Activated CD8-positive, alpha-beta memory T cell treated with anti-CD3 and anti-CD28 coated beads, Interleukin-2, amount 50 U/mL, for 24 hours (primary cell): ENCODE measurements around the gene LILRA5.
"Not testable (repeated sequence)": the region's sequence is repeated elsewhere in the genome, so short reads cannot be mapped to it uniquely, and the experiment has no call there.

Experiments
- DNase-seq: peaks from one replicate; pipeline ENCODE4 v3.0.0-alpha.2; 2020; ENCODE audit errors: extremely low read depth

Gene LILRA5

DNA sequence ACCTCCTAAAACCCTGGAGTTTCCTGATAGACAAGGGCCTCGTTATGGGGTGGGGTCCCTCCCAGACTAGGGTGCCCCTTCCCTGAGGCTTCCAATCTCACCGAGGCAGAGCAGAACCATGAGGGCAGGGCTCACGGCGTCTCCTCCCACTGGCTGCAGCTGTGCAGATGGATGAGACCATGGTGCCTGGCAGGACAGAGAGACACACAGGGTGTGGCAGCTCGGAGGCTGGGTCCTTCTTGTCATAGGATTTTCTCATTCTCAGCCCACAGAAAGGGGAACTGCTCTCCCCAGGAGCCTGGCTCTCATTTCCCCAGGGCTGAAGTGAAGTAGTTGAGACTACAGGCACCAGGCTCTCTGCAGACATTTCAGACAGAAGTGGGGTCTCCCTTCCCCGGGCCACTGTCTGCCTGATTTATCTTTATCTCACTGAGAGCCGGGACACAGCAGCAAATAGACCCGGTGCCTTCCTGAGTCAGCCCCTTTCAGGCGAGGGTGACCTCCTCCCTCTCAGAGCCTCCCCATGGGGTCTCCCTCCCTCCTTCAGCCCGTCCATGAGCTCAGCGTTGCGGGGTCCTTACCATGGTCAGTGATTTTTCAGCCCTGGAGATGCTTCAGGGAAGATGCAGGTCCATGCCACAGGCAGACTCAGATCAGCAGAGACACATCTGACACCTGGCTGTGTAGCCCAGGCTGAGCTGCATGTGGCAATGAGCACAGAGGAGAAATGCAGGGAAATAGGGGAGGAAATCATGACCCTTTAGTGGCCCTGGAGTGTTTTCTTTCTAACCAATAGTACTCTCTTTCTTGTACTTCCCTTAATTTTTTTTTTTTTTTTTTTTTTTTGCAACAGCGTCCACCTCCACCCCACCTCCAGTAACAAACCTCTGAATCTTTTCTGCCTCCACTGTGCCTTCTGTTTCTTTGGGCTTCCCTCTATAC lies at the start of gene LILRA5:
Gene LILRA5, minus strand, starts transcription at position 731 of the 942 bp plus-strand sequence. Its CDS starts 147 bp downstream, at position 584.
- DNase-seq, result no peak

DNA sequence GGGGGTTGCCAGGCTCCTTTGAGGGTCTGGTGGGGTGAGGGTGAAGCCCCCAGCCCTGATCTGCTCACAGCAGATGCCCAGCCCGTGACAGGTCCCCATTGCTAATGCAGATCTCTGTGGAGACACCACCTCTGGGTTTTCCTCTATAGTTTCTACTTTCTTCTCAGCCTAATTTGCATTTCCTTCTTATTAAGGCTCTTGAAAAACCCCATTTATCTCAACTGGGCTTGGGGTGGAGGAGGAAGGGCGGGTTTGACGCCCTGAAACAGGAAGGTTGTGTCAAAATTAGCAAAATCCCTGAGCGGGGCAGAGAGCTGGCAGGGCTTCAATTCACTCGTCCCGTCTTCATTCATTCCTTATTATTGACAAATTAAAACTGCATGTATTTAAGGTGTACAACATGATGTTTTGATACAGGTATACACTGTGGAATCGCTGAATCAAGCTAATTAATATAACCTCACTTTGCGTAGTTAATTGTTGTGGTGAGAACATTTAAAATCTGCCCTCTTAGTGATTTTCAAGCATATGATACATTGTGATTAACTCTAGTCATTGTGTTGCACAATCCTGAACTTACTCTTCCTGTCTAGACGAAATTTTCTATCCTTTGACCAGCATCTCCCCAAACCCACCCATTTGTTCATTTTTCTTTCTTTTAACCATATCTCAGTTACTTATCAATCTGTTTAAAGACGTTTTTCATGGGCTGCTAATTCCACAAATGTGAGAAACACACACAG lies 48.9 kb upstream of the LILRA5 start:
- not testable (repeated sequence) for DNase-seq

DNA sequence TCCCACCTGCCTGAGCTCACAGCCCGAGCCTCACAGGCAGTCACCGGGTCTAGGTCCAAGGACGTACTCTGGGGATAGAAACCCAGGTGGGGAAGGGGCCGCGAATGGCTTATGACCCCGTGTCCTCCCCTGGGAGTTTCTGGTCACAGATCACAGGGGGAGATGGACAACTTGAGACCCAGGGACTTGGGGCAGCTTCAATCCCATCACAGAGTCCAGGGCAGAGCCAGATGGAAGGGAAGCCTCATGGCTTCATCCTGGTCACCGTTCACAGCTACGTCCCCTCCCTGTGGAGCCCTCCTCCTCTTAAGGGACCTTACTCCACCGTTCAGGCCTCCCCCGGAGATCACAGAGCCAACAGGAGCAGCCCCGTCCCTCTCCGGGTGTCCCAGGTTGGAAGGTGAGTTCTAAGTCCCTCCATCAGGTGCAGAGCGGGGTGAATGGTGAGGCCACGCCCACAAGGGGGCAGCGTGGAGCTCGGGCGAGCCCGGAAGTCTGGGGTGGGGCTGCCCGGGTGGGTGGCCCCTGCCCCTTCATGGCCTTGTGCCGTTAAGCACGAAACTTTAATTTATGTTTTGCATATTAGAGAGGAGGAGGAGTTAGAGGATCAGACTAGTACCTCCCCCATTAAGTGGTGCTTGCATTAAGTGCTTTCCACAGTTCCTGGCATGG lies 46.3 kb upstream of the LILRA5 start:
- DNase-seq, result peak; percentile 33

DNA sequence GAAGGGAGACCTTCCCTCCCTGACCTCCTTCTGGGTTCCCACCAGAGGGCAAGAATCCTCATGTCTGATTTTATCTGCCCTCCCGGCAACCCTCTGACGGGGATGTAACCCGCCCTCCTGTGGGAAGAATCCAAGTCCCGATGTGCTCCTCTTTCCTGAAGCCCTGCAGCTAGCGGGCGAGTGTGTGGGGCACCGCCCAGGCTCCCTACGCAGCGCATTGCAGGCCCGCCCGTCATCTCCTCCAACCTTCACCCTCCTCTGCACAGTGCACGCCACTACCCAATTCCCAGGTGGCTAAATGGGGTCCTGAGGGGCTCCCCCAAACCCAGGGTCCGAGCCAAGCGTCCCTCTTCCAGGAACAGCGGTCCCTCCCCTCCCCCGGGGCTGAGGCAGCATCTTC lies 44.4 kb upstream of the LILRA5 start:
- DNase-seq, result no peak

DNA sequence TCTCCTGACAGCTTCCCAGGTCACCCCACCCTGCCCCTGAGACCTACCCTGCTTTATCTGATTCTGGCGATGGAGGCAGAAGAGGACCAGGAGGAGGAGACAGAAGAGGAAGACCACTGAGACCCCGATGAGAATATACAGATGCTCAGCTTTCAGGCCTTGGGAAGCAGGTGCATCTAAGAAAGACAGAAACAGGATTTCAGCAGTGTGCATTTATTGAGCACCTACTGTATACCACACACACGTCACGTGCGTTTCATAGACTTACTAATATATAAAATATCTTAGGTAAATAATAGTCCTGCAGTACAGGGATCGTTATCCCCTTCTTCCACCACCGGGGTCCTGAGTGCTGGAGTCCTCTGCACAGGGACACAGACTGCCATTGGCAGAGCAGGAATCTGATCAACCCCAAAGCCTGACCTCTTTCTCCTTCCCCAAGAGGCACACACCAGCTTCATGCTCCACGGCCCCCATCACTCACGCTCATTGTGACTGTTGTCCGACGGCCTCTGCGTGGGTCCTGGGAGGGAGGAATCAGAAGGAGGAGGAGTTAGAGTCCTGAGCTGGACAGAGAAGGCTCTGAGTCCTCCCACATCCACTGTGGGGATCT lies 43.6 kb upstream of the LILRA5 start:
- DNase-seq, result no peak

DNA sequence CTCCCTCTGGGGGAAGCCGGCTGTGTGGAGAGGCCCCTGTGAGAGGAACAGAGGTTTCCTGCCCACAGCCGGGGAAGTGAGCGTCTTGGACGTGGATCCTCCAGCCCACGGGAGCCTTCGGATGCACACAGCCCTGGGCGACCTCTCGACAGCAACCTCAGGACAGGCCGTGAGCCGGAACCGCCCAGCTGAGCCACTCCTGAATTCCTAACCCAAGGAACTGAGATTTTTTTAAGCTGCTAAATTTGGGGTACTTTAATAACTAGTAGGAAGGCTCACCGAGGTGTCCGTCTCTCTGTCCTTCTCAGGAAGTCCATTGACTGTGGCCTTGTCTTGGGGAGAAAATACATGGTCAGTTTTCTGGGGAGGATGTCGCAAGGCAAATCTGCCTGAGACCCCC lies 42.7 kb upstream of the LILRA5 start:
- no peak for DNase-seq

DNA sequence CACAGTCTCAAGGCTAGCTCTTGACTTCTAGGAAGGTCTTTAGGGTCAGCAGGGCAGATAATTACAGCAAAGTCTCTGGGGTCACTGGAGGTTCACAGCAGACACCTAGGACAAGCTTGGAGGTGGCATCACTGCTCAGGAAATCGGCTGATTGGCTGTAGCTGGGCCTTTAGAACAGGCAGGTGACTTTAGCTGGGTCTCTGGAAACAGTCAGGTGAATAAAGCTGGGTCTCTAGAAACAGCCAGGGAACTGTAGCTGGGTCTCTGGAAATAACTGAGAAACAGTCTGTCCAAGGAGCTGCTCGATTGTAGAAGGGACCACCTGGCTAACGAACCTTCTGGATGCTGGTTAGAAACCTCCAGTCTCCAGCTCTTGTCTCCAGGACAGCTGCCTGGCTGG lies 41.8 kb upstream of the LILRA5 start:
- no peak for DNase-seq

DNA sequence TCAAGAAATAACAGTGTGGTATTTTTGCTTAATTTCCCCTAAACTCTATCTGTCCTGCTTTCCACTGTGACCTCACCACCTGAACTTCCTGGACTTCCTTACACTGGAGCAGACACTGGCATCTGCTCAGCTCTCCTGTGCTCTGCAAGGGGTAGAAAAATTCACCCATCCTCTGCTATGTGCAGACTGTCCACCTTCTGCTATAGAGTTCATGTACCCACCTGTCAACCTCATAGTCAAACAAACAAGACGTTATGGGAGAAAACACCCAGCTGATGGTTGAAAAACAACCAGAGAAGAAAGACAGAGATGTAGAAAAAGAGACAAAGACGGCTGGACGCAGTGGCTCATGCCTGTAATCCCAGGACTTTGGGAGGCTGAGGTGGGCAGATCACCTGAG lies 39.6 kb upstream of the LILRA5 start:
- DNase-seq, result no peak

DNA sequence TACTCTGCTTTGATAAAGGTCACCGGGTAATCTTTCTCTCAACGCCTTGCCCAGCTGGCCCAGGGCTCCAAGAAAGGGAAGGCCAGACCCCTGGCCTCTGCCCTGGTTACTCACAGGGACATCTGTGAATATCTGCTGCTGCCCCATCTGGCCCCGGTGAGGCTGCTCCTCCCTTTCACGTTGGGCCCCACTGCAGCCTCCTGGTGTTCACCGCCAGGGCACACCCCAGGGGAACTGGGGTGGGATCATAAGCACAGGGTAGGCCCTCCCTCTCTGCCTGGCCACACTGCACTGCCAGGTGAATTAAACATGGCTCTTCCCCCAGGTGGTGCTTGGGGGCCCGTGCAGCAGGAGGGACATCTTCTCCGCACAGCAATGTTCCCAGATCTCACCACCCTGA lies 39.1 kb upstream of the LILRA5 start:
- DNase-seq, result no peak

DNA sequence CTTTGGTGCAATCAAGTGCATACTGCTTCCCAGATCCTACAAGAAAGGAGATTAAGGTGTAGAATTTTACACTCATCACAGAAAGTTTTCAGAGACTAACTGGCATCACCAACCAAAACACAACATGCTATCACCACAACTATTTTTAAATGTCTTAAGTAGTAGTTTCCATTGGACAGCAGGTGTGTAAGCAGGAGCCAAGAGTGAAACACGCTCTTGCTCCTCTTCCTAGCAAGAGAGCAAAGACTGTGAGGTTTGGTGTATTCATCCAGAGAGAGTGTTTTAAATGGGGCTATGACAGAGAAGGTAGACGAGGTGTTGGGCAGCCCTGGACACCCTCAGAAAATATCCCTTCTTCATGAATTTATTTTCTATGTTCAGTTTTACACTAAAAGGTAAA lies 38.5 kb upstream of the LILRA5 start:
- DNase-seq, result no peak

DNA sequence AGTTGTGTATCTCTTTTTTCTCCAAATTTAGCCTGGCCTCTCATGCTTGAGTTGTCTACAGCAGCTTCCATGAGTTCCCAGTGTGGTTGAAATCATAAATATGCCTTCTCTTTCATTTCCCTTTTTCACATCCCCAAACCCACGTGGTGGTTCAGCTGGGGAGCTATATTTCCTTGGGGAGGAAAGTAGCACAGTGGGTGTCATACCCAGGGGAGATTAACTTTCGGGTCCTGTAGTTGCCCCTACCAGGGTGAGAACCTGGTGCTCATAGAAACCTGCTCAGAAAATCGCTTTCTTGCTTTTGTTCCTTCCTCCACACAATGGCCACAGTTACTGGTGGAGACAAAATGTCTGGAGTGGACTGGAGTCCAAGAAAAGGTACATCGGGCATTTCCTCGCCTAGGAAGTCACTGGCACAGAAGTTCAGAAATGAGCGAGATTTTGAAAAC lies 33.0 kb upstream of the LILRA5 start:
- no peak for DNase-seq

DNA sequence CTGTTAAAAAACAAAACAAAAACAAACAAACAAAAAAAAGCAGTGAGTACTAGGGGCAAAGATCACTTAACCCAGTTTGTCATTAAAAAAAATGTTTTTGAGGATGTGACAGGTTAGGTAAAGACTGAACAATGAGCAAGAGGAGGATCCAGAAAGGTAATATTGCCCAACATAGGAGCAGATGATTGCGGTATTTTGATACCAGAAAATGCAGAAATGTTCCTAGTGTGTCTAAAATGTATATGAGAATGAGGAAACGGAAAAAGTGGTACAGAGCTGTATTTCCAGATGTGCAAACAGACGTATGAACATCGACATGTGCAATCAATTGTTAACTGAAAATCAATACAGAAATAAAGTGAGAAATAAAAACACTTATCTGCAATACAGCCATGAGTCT lies 30.9 kb upstream of the LILRA5 start:
- no peak for DNase-seq

DNA sequence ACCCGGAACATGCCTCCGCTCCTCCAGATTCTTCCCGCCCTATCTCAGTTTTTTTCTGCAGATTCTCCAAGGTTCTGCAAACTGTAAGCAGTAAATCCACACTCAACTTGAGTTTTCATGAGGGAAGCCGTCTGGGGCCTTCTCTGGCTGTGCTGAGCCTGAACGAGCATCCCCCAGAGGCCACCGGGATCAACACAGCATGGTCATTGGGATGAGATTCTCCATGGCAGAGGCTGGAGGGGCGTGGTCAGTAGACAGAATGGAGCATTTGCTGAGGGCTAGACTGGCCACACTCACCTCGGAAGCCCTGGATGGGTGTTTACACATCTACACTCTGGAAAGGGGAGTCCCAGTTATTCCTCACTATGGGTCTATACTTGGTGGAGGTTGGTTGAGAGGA lies 28.3 kb upstream of the LILRA5 start:
- DNase-seq, result no peak

DNA sequence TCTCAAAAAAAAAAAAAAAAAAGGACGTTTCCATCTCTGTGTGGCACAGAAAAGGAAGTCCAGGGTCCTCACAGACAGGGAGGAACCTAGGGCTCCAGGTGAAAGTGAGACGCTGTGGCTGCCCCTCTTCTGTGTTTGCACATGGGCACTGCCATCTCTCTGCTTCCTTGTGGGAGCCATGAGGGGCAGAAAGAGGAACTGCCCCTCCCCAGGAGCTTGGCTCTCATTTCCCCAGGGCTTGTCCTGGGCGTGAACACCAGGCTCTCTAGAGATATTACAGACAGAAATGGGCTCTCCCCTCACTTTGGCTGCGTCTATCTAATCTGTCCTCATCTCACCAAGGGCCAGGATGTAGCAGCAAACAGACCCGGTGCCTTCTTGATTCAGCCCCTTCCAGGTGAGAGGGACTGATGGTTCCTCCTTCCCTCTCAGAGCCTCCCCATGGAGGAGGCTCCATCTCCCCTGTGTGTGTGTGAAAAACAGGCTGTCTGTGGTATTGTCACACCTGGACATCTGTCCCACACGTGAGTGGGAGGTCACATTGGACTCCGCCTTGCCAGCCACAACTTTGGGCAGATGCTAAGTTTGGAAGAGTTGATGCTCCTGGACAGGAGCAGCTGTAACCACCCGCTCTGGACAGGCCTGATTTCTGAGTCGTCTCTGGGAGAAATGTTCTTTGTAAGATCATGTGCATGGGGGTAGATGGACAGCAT lies 26.8 kb upstream of the LILRA5 start:
- DNase-seq, result no peak

DNA sequence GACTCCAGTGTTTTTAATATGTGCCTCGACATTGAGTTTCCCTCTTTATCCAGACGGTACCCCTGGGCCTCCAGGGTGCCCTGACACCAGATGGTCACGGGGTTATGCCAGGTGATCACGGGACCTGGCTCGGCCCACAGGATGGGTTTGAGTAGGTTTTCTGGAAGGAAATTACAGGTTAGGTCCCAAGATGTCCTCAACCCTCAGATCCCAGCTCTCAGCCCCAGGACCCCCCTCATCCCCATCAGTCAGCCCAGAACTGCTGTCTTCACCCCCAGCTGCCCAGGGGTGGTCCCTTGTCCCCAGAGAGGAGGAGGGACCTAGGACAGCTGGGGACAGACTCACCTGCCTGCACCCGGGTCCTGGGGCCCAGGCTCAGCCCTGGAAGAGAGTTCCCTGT lies 25.6 kb upstream of the LILRA5 start:
- DNase-seq, result no peak

DNA sequence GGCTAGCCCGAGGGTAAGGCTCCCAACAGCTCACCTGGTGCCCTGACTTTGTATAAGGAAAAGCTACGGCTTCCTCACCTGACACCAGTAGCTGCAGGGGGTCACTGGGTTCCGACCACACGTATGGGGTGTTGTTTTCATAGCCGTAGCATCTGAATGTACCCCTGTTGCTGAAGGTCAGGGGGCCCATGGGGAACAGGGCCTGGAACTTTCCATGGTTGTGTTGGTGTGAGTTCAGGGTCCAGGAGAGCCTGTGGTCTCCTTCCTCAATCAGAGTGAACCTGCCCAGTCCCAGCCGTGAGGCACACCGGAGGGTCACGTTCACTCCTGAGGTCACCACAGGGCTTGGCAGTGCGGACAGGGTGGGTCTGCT lies 24.9 kb upstream of the LILRA5 start:
- DNase-seq, result no peak

DNA sequence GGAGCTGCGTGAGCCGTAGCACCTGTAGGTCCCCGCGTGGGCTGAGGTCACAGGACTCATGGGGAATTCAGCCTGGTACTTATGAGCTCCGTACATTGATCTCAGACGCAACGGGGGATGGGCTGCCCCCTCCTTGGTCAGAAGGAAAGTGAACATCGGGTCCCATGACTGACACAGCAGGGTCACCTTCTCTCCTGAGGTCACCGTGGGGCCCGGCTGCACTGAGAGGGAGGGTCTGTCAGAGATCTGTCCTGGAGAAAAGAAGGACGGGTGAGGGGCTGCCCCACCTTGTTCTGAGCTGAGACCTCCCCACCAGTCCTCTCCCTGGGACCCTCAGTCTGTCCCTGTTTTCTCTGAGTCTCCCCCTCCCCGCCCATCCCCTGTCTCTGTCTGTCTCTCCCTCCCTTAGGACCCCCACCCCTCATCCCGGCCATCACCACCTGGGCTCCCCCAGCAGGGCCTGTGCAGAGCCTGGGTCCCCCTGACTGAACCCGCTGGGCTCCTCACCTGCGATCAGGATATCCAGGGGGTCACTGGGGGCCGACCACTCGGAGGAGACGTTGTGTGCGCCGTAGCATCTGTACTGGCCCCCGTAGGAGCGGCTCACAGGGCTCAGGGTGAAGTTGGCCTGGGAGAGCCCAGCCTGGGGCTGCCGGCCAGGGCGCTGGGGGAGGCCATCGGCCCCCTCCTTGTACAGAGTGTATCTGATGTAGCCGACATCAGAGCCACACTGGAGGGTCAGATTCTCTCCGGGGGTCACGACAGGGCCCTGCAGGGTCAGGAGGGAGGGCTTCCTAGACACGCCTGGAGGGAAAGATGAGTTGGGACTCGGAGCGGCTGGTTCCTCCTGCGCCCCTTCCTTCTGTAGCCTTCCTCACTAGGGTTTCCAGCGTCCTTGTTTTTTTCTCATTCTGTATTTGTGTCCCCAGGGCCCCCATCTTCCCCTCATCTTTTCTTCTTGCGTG lies 24.2 kb upstream of the LILRA5 start:
- no peak for DNase-seq

DNA sequence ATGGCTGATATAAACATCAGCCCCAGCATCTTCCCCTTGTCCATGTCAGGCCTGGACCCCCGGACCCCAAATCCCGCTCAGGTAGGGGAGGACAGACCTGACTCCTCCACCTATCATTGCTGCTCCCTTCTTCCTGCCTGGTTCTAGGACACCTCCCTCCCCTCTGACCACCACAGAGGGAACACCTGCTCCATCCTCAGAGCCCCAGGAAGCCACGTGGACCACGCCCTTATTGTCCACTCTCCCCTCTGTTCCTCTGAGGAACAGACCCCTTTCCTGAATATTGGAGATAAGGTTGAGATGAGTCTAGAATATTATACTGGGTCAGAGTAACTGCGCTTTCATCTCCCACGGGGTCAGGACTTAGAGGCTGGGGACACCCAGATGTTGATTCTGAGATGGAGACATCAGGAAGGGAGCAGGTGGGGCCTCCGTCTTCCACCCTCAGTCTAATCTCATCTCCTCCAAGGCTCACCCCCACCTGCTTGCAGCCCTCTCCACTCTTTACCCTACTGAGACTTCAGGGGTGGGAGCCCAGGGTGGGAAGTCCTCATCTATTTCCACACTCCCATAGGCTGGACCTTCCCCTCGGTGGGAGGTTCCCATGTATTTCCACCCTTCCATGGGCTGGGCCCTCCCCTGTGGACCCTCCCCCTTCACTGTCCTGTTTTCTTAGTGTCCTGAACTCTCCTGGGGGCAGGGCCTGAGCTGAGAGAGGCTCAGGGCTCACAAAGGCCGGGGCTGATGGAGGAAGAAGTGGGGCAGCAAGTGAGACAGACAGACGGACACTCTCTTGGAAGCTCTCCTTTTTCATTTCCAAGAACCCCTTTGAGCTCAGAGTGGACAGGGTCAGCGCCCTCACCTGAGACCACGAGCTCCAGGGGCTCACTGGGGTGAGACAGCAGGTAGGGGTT lies 23.3 kb upstream of the LILRA5 start:
- no peak for DNase-seq

DNA sequence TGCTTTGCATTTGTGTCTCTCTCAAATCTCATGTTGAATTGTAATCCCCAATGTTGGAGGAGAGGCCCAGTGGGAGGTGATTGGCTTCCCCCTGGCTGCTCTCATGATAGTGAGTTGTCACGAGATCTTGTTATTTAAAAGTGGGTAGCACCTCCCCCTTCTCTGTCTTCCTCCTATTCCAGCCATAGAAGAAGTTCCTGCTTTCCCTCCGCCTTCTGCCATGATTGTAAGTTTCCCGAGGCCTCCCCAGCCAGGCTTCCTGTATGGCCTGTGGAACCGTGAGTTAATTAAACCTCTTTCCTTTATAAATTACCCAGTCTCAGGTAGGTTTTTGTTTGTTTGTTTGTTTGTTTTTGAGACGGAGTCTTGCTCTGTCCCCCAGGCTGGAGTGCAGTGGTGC lies 22.2 kb upstream of the LILRA5 start:
- DNase-seq, result no peak
